Measurements from ENCODE around the gene ACYP1. TPM values are rescaled to one million over a fixed set of nuclear protein-coding genes. Genes with fewer than 3 reads are reported as not detected.

ACYP1 gene
- 53.5 and 70.1 TPM in 2 replicates for polyA plus RNA-seq (2012; rRNA removed)
- 86.5 and 95.9 TPM in 2 replicates for polyA plus RNA-seq (2012; cell fraction: cytosol; rRNA removed)
- 26.7 and 40.9 TPM in 2 replicates for polyA plus RNA-seq (2012; cell fraction: nucleus; rRNA removed)

DNA sequence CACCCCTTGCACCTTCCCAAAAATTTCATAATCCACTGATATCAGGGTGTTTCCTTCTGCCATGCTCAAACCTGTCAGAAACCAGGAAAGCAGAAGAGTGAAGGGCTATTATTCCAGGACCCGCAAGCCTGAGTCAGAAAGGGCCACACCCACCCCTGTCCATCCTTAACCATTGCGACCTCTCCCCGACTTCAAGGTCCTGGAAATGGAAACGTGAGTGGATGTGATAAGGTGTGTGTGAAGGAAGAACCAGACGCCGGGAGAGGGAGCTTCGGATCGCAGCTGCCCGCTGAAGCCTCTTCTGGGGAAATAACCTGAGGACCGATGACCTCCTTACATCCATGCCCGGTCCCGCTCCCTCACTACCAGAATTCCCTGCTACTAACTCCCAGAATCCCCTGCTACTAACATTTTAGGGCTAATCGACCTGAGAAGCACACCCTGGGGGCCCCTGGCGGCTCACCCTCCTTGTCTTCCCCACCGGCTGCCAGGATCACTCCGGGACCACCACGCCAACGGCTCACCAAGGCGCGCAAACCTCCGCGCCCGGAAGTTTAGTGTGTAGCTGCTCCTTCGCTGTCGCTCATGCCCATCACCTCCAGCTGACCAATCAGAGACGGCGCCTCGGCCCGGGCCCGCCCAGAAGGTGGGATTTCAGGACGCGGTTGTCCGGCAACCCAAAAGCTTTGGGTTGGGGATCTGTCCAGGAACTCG lies at the start of gene ACYP1:
TSS of gene ACYP1 (minus strand) at position 534 of the 714 bp plus-strand sequence. CDS start at position 63, 471 bp downstream.
- Histone ChIP-seq H3K9ac (peak within 1 kb of the TSS; percentile 69), H4K20me1 (ENCODE audit: insufficient read depth) (no peaks in the 10 kb centered on the region), H3K27ac (ENCODE audit: low read depth in 2 of 2, low read length in 1 of 2) (peak within 1 kb of the TSS; percentile 10 to 67; a peak in 3 of 4 replicates), H3K79me2 (ENCODE audit: insufficient read depth) (peaks cover 56% of the 10 kb centered on the region), H3K4me2 (peak within 1 kb of the TSS; percentile 92), H3K4me3 (ENCODE audit: low read depth in 2 of 2, low read length in 1 of 2) (peak within 1 kb of the TSS; percentile 71 to 78), H3K27me3 (ENCODE audit: insufficient read depth) (no peaks in the 10 kb centered on the region), H3K36me3 (replicated peaks in 1 of 2; ENCODE audit: control insufficient read depth in 1 of 2, insufficient read depth in 2 of 2, low read length in 1 of 2) (peaks cover 0 to 13% of the 10 kb centered on the region in 2 experiments), H3K9me3 (0 out of 2 replicates have a peak, but pooled peaks cover 5% of the 10 kb centered on the region), H3F3A (replicated peaks; ENCODE audit: insufficient read depth) (peaks cover 23% of the 10 kb centered on the region), H3K9me2 (no peaks in the 10 kb centered on the region), H3K4me1 (ENCODE audit: control insufficient read depth in 1 of 2, insufficient read depth in 2 of 2, low read depth in 1 of 2, low read length in 1 of 2) (peaks cover 0 to 8% of the 10 kb centered on the region in 2 experiments; a peak in 1 of 4 replicates), H2AFZ (ENCODE audit: low read depth) (peak within 1 kb of the TSS; percentile 75)
- POLR2A ChIA-PET, result interaction anchor here (1.0 kb wide), 2 partner anchors 108 to 110 kb away, joined by 3 read pairs; partner anchors contain the start of gene PGF
- 0% methylated on average over 17 of the region's 34 CpGs for WGBS (ENCODE audit: low lambda C conversion rate)
- peak; percentile 93 for DNase-seq
- CTCF ChIA-PET, result interaction anchor here (0.9 to 5.6 kb wide), 11 partner anchors 8 to 202 kb away, joined by 3 to 26 read pairs (median 4); partner anchors contain the start of gene MLH3
- TF ChIP-seq TEAD4 (IDR thresholded peaks at IDR 0.05; ENCODE audit: borderline replicate concordance, insufficient read depth) (no peak), FOSL2 (IDR thresholded peaks at IDR 0.05; ENCODE audit: borderline replicate concordance, low read depth) (no peak), FOXM1 (IDR thresholded peaks at IDR 0.05; ENCODE audit: low read depth) (no peak), SIN3A (IDR thresholded peaks at IDR 0.05; ENCODE audit: borderline replicate concordance, low read depth, low read length) (0 out of 2 replicates have a peak, but pooled peaks have one; percentile 46), CHD2 (IDR thresholded peaks at IDR 0.05; ENCODE audit: low read length, partially characterized antibody) (peak; percentile 74), NFIC (IDR thresholded peaks at IDR 0.05; ENCODE audit: borderline replicate concordance) (no peak), RFX5 (IDR thresholded peaks at IDR 0.05; ENCODE audit: low read length) (no peak), RCOR1 (IDR thresholded peaks at IDR 0.05; ENCODE audit: low read length) (no peak), SMC3 (IDR thresholded peaks at IDR 0.05; ENCODE audit: low read depth, low read length) (no peak), YY1 (IDR thresholded peaks at IDR 0.05; ENCODE audit: low read depth) (no peak), RXRA (IDR thresholded peaks at IDR 0.05; ENCODE audit: borderline replicate concordance, low read depth) (no peak), MEF2A (IDR thresholded peaks at IDR 0.05; ENCODE audit: borderline replicate concordance, low read depth) (no peak), GABPA (IDR thresholded peaks at IDR 0.05; ENCODE audit: low read depth) (peak; percentile 69), EZH2phosphoT487 (IDR thresholded peaks at IDR 0.05; ENCODE audit: borderline replicate concordance, low read depth) (no peak), RAD21 (IDR thresholded peaks at IDR 0.05; ENCODE audit: low read length) (no peak)
- TF ChIP-seq, protein P1, sequence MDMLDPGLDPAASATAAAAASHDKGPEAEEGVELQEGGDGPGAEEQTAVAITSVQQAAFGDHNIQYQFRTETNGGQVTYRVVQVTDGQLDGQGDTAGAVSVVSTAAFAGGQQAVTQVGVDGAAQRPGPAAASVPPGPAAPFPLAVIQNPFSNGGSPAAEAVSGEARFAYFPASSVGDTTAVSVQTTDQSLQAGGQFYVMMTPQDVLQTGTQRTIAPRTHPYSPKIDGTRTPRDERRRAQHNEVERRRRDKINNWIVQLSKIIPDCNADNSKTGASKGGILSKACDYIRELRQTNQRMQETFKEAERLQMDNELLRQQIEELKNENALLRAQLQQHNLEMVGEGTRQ (IDR thresholded peaks at IDR 0.05; ENCODE audit: borderline replicate concordance, low read depth, low read length), result no peak
- TF ChIP-seq, protein P2, sequence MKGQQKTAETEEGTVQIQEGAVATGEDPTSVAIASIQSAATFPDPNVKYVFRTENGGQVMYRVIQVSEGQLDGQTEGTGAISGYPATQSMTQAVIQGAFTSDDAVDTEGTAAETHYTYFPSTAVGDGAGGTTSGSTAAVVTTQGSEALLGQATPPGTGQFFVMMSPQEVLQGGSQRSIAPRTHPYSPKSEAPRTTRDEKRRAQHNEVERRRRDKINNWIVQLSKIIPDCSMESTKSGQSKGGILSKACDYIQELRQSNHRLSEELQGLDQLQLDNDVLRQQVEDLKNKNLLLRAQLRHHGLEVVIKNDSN (IDR thresholded peaks at IDR 0.05; ENCODE audit: borderline replicate concordance, low read depth), result no peak
- TF ChIP-seq, protein P3, sequence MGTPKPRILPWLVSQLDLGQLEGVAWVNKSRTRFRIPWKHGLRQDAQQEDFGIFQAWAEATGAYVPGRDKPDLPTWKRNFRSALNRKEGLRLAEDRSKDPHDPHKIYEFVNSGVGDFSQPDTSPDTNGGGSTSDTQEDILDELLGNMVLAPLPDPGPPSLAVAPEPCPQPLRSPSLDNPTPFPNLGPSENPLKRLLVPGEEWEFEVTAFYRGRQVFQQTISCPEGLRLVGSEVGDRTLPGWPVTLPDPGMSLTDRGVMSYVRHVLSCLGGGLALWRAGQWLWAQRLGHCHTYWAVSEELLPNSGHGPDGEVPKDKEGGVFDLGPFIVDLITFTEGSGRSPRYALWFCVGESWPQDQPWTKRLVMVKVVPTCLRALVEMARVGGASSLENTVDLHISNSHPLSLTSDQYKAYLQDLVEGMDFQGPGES (IDR thresholded peaks at IDR 0.05; ENCODE audit: low read depth, low read length), result peak; percentile 70
- TF ChIP-seq, protein P4, sequence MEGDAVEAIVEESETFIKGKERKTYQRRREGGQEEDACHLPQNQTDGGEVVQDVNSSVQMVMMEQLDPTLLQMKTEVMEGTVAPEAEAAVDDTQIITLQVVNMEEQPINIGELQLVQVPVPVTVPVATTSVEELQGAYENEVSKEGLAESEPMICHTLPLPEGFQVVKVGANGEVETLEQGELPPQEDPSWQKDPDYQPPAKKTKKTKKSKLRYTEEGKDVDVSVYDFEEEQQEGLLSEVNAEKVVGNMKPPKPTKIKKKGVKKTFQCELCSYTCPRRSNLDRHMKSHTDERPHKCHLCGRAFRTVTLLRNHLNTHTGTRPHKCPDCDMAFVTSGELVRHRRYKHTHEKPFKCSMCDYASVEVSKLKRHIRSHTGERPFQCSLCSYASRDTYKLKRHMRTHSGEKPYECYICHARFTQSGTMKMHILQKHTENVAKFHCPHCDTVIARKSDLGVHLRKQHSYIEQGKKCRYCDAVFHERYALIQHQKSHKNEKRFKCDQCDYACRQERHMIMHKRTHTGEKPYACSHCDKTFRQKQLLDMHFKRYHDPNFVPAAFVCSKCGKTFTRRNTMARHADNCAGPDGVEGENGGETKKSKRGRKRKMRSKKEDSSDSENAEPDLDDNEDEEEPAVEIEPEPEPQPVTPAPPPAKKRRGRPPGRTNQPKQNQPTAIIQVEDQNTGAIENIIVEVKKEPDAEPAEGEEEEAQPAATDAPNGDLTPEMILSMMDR (IDR thresholded peaks at IDR 0.05), result 0 out of 2 replicates have a peak, but pooled peaks have one; percentile 7
- TF ChIP-seq, protein P5, sequence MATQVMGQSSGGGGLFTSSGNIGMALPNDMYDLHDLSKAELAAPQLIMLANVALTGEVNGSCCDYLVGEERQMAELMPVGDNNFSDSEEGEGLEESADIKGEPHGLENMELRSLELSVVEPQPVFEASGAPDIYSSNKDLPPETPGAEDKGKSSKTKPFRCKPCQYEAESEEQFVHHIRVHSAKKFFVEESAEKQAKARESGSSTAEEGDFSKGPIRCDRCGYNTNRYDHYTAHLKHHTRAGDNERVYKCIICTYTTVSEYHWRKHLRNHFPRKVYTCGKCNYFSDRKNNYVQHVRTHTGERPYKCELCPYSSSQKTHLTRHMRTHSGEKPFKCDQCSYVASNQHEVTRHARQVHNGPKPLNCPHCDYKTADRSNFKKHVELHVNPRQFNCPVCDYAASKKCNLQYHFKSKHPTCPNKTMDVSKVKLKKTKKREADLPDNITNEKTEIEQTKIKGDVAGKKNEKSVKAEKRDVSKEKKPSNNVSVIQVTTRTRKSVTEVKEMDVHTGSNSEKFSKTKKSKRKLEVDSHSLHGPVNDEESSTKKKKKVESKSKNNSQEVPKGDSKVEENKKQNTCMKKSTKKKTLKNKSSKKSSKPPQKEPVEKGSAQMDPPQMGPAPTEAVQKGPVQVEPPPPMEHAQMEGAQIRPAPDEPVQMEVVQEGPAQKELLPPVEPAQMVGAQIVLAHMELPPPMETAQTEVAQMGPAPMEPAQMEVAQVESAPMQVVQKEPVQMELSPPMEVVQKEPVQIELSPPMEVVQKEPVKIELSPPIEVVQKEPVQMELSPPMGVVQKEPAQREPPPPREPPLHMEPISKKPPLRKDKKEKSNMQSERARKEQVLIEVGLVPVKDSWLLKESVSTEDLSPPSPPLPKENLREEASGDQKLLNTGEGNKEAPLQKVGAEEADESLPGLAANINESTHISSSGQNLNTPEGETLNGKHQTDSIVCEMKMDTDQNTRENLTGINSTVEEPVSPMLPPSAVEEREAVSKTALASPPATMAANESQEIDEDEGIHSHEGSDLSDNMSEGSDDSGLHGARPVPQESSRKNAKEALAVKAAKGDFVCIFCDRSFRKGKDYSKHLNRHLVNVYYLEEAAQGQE (IDR thresholded peaks at IDR 0.05; ENCODE audit: low read depth, low read length), result peak; percentile 70; the same call in 1 of the 2 replicates

All from SK-N-SH (cell line).